PC-9 (cell line): ENCODE data around the gene KDM5B.

Source experiments
- CTCF ChIP-seq: fragments of 200-600 bp; sonication (generic); conservative IDR thresholded peaks from 2 replicates; pipeline ENCODE4 v1.6.1; 2017; ENCODE audit warnings: mixed run types, antibody characterized with exemption, mild to moderate bottlenecking, moderate library complexity
- EZH2 ChIP-seq: fragments of 200-600 bp; sonication (generic); IDR thresholded peaks from 2 replicates; pipeline ENCODE4 v1.8.0; 2017; ENCODE audit warnings: antibody characterized with exemption, low read depth

GRCh38 chr1:202700061-202700460 is 108.2 kb downstream of the KDM5B start:
- TF ChIP-seq CTCF (no peak), EZH2 (no peak)
